ENCODE results near the gene GPR37L1.
"Not testable (repeated sequence)": the region's sequence is repeated elsewhere in the genome, so short reads cannot be mapped to it uniquely, and the experiment has no call there.

Gene GPR37L1

GRCh38 chr1:202133001-202133400 lies 10.3 kb downstream of the GPR37L1 start:
- no peak for DNase-seq (ENCODE audit: extremely low read depth in 1 of 2, low read depth in 1 of 2)

DNA sequence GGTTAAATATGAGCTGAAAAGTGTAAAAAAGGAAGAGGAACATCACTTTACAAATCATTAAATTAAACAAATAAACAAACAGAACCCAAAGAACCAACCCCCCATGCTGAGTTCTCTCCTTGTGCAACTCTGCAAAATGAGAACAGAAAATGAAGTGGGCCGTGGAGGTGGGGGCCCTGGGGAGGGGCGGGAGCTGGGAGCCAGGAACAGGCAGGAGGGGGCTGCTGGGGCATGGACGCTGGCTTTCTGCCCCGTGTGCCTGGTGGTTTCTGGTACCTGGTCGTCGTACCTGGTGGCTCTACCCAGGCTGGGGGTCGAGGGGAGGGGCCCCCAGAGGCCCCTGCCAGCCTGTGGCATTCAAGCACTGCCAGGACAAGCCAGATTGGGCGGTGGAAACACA lies 10.8 kb downstream of the GPR37L1 start:
- DNase-seq (ENCODE audit: extremely low read depth in 1 of 2, low read depth in 1 of 2) = no peak

DNA sequence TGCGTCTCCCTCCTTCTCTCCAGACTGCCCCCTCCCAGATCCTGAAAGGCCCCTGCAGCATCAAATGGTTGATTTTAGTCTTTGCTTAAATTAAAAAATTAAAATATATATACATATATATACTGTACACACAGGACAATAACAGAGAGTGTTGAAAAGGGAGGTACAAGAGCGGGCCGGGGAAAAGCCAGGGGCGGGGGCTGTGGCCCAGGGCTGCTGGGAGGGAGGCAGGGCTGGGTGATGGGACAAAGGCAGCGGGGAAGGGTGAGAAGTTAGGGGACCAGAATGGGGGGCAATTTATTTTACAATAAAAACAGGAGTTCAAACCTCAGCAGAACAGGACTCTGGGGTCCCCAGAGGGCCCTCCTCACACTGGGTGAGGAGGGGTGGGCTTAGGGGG lies 11.3 kb downstream of the GPR37L1 start:
- no peak for DNase-seq (ENCODE audit: extremely low read depth in 1 of 2, low read depth in 1 of 2)

- DNase-seq (ENCODE audit: extremely low read depth in 1 of 2, low read depth in 1 of 2) = no peak
Measured at GRCh38 chr1:202134645-202135172, 12.0 kb downstream of the GPR37L1 start.

- no peak for DNase-seq (ENCODE audit: extremely low read depth in 1 of 2, low read depth in 1 of 2)
Measured at GRCh38 chr1:202135221-202135721, 12.6 kb downstream of the GPR37L1 start.

- DNase-seq (ENCODE audit: extremely low read depth in 1 of 2, low read depth in 1 of 2) = no peak
Measured at GRCh38 chr1:202140833-202141232, 18.1 kb downstream of the GPR37L1 start.

- DNase-seq (ENCODE audit: extremely low read depth in 1 of 2, low read depth in 1 of 2) = not testable (repeated sequence)
Measured at GRCh38 chr1:202141468-202141867, 18.8 kb downstream of the GPR37L1 start.

- no peak for DNase-seq (ENCODE audit: extremely low read depth in 1 of 2, low read depth in 1 of 2)
Measured at GRCh38 chr1:202143011-202143767, 20.5 kb downstream of the GPR37L1 start.

GRCh38 chr1:202143768-202144401 lies 21.2 kb downstream of the GPR37L1 start:
- DNase-seq (ENCODE audit: extremely low read depth in 1 of 2, low read depth in 1 of 2) = no peak

- DNase-seq (ENCODE audit: extremely low read depth in 1 of 2, low read depth in 1 of 2) = peak in 1 of 2 donors; percentile 58
Measured at GRCh38 chr1:202144402-202145067, 21.8 kb downstream of the GPR37L1 start, which contains the start of gene ARL8A. ARL8A (minus strand) TSS chr1:202144737; CDS start chr1:202144572, 165 bp downstream.

- no peak for DNase-seq (ENCODE audit: extremely low read depth in 1 of 2, low read depth in 1 of 2)
Measured at GRCh38 chr1:202145068-202145743, 22.5 kb downstream of the GPR37L1 start.

- not testable (repeated sequence) for DNase-seq (ENCODE audit: extremely low read depth in 1 of 2, low read depth in 1 of 2)
Measured at GRCh38 chr1:202145744-202146140, 23.0 kb downstream of the GPR37L1 start.

- DNase-seq (ENCODE audit: extremely low read depth in 1 of 2, low read depth in 1 of 2) = no peak
Measured at GRCh38 chr1:202146279-202146678, 23.6 kb downstream of the GPR37L1 start.

DNA sequence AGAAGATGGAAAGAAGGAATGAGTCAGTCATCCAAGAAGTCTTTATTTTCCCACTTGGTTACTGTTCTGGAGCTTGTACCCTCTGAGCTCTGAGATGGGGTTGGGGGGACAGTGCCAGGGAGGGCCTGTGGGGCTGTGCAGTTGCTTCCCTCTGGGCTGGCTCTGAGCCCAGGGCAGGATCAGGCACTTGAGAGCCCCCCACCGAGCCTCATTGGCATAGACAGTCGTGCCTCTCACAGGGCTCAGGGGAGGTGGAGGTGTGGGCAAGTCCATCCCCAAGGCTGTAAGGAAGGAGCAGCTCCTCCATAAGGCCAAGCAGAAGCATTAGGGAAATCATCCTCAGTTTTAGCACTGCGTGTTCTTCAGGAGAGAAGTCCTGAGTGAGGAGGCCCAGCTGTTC lies 24.3 kb downstream of the GPR37L1 start:
- no peak for DNase-seq (ENCODE audit: extremely low read depth in 1 of 2, low read depth in 1 of 2)

DNA sequence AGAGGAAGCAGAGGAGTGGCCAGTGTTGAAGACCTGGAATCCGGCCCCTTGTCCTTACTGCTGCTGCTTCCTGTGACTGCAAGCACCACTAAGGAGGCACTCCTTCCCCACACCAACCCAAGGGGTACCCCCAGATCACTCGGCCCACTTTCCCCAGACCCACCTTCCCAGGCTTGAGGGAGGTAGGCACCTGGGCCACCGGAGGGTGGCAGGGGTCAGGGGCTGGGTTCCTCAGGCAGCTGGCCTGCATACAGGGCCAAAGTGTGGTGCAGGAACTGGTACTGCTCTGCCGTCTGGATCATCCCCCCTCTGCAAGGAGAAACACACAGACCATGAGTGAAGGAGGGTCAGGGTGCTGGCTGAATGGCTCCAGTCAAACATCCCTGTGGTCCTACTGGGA lies 25.7 kb downstream of the GPR37L1 start:
- no peak for DNase-seq (ENCODE audit: extremely low read depth in 1 of 2, low read depth in 1 of 2)

GRCh38 chr1:202149566-202149965 lies 26.8 kb downstream of the GPR37L1 start:
- no peak for DNase-seq (ENCODE audit: extremely low read depth in 1 of 2, low read depth in 1 of 2)

GRCh38 chr1:202150187-202150586 lies 27.5 kb downstream of the GPR37L1 start:
- no peak for DNase-seq (ENCODE audit: extremely low read depth in 1 of 2, low read depth in 1 of 2)

- DNase-seq (ENCODE audit: extremely low read depth in 1 of 2, low read depth in 1 of 2) = no peak
Measured at GRCh38 chr1:202150602-202151001, 27.9 kb downstream of the GPR37L1 start.

- no peak for DNase-seq (ENCODE audit: extremely low read depth in 1 of 2, low read depth in 1 of 2)
Measured at GRCh38 chr1:202151045-202151444, 28.3 kb downstream of the GPR37L1 start.

DNA sequence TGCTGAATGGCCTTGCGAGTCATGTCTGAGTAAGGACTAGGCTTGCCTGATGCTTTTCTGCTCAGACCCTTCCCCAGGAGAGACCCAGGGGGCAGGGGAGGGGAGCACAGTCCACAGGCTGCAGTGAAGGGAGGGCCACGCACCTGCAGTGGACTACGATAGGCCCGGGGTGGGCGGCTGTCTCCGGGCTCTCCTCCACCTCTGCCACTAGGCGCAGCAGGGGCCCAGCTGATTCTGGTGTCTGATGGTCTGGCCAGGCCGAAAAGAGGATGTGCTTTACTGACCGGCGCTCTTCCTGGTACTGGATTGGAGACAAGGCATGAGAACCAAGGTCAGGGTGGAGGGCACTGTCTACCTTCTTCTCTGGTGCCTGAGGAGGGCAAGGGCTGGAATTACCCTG lies 29.7 kb downstream of the GPR37L1 start:
- no peak for DNase-seq (ENCODE audit: extremely low read depth in 1 of 2, low read depth in 1 of 2)

GRCh38 chr1:202153284-202153683 lies 30.6 kb downstream of the GPR37L1 start:
- no peak for DNase-seq (ENCODE audit: extremely low read depth in 1 of 2, low read depth in 1 of 2)

All from activated CD8-positive, alpha-beta memory T cell treated with anti-CD3 and anti-CD28 coated beads for 1 hour (primary cell).